ENCODE results near the gene DOCK4. TPM values are rescaled to one million over a fixed set of nuclear protein-coding genes. Genes with fewer than 3 reads are reported as not detected.

DOCK4 gene
- total RNA-seq, 1 experiment from 2014 or later: 20.4 TPM

DNA sequence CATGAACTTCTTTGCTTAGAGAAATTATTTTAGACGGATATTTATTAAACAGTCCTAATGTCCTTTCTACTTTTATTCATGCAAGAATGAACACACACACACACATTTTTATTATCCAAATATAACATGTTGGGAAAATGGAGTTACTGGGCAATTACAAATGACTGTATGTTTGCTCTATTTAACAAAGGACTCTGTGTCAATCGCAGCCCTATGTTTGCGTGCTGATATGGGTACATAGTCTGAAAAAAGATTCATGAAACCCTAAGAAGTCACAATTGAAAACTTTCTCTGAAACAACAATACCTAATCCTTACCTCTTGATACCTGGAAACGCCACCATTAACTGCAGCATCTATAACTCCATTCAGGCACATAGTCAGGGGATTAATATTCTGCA lies 459.2 kb downstream of the DOCK4 start:
- CTCF ChIA-PET: no interaction called here
- Mint-ChIP-seq H3K4me3 (no peak overlapping the region), H3K27me3 (ENCODE audit: low read depth) (no peaks in the 10 kb centered on the region), H3K9me3 (0 out of 2 replicates have a peak, but pooled peaks cover 7% of the 10 kb centered on the region), H3K4me1 (peaks cover 14% of the 10 kb centered on the region), H3K27ac (no peak overlapping the region), H3K36me3 (peaks cover 26% of the 10 kb centered on the region)
- ATAC-seq: no peak
- no peak for DNase-seq (ENCODE audit: low spot score)
- TF ChIP-seq ZNF671 (CRISPR knock-in tag; IDR thresholded peaks at IDR 0.05): no peak
- no peak for TF ChIP-seq NR3C1 (CRISPR knock-in tag; conservative IDR thresholded peaks at IDR 0.05; ENCODE audit: low read depth)
- TF ChIP-seq, protein P1, sequence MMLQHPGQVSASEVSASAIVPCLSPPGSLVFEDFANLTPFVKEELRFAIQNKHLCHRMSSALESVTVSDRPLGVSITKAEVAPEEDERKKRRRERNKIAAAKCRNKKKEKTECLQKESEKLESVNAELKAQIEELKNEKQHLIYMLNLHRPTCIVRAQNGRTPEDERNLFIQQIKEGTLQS (CRISPR knock-in tag; conservative IDR thresholded peaks at IDR 0.05): no peak
- TF ChIP-seq, protein P2, sequence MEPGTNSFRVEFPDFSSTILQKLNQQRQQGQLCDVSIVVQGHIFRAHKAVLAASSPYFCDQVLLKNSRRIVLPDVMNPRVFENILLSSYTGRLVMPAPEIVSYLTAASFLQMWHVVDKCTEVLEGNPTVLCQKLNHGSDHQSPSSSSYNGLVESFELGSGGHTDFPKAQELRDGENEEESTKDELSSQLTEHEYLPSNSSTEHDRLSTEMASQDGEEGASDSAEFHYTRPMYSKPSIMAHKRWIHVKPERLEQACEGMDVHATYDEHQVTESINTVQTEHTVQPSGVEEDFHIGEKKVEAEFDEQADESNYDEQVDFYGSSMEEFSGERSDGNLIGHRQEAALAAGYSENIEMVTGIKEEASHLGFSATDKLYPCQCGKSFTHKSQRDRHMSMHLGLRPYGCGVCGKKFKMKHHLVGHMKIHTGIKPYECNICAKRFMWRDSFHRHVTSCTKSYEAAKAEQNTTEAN (CRISPR knock-in tag; IDR thresholded peaks at IDR 0.05): no peak
- TF ChIP-seq, protein P3, sequence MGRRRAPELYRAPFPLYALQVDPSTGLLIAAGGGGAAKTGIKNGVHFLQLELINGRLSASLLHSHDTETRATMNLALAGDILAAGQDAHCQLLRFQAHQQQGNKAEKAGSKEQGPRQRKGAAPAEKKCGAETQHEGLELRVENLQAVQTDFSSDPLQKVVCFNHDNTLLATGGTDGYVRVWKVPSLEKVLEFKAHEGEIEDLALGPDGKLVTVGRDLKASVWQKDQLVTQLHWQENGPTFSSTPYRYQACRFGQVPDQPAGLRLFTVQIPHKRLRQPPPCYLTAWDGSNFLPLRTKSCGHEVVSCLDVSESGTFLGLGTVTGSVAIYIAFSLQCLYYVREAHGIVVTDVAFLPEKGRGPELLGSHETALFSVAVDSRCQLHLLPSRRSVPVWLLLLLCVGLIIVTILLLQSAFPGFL (CRISPR knock-in tag; IDR thresholded peaks at IDR 0.05; ENCODE audit: borderline replicate concordance): no peak
- TF ChIP-seq SMAD3 (CRISPR knock-in tag; IDR thresholded peaks at IDR 0.05; ENCODE audit: borderline replicate concordance): no peak
- no peak for TF ChIP-seq NFATC4 (CRISPR knock-in tag; IDR thresholded peaks at IDR 0.05)
- TF ChIP-seq, protein P4, sequence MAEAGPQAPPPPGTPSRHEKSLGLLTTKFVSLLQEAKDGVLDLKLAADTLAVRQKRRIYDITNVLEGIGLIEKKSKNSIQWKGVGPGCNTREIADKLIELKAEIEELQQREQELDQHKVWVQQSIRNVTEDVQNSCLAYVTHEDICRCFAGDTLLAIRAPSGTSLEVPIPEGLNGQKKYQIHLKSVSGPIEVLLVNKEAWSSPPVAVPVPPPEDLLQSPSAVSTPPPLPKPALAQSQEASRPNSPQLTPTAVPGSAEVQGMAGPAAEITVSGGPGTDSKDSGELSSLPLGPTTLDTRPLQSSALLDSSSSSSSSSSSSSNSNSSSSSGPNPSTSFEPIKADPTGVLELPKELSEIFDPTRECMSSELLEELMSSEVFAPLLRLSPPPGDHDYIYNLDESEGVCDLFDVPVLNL (CRISPR knock-in tag; IDR thresholded peaks at IDR 0.05; ENCODE audit: borderline replicate concordance, low read depth): no peak
- TF ChIP-seq, protein P5, sequence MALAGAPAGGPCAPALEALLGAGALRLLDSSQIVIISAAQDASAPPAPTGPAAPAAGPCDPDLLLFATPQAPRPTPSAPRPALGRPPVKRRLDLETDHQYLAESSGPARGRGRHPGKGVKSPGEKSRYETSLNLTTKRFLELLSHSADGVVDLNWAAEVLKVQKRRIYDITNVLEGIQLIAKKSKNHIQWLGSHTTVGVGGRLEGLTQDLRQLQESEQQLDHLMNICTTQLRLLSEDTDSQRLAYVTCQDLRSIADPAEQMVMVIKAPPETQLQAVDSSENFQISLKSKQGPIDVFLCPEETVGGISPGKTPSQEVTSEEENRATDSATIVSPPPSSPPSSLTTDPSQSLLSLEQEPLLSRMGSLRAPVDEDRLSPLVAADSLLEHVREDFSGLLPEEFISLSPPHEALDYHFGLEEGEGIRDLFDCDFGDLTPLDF (CRISPR knock-in tag; IDR thresholded peaks at IDR 0.05): no peak
- TF ChIP-seq, protein P6, sequence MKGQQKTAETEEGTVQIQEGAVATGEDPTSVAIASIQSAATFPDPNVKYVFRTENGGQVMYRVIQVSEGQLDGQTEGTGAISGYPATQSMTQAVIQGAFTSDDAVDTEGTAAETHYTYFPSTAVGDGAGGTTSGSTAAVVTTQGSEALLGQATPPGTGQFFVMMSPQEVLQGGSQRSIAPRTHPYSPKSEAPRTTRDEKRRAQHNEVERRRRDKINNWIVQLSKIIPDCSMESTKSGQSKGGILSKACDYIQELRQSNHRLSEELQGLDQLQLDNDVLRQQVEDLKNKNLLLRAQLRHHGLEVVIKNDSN (CRISPR knock-in tag; IDR thresholded peaks at IDR 0.05): no peak
- TF ChIP-seq CBFB (CRISPR knock-in tag; IDR thresholded peaks at IDR 0.05; ENCODE audit: low read depth): no peak
- no peak for TF ChIP-seq HMGA2 (CRISPR knock-in tag; IDR thresholded peaks at IDR 0.05)
- no peak for TF ChIP-seq SP1 (CRISPR knock-in tag; conservative IDR thresholded peaks at IDR 0.05)
- TF ChIP-seq, protein P7, sequence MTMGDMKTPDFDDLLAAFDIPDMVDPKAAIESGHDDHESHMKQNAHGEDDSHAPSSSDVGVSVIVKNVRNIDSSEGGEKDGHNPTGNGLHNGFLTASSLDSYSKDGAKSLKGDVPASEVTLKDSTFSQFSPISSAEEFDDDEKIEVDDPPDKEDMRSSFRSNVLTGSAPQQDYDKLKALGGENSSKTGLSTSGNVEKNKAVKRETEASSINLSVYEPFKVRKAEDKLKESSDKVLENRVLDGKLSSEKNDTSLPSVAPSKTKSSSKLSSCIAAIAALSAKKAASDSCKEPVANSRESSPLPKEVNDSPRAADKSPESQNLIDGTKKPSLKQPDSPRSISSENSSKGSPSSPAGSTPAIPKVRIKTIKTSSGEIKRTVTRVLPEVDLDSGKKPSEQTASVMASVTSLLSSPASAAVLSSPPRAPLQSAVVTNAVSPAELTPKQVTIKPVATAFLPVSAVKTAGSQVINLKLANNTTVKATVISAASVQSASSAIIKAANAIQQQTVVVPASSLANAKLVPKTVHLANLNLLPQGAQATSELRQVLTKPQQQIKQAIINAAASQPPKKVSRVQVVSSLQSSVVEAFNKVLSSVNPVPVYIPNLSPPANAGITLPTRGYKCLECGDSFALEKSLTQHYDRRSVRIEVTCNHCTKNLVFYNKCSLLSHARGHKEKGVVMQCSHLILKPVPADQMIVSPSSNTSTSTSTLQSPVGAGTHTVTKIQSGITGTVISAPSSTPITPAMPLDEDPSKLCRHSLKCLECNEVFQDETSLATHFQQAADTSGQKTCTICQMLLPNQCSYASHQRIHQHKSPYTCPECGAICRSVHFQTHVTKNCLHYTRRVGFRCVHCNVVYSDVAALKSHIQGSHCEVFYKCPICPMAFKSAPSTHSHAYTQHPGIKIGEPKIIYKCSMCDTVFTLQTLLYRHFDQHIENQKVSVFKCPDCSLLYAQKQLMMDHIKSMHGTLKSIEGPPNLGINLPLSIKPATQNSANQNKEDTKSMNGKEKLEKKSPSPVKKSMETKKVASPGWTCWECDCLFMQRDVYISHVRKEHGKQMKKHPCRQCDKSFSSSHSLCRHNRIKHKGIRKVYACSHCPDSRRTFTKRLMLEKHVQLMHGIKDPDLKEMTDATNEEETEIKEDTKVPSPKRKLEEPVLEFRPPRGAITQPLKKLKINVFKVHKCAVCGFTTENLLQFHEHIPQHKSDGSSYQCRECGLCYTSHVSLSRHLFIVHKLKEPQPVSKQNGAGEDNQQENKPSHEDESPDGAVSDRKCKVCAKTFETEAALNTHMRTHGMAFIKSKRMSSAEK (CRISPR knock-in tag; IDR thresholded peaks at IDR 0.05; ENCODE audit: borderline replicate concordance): no peak
- TF ChIP-seq, protein P8, sequence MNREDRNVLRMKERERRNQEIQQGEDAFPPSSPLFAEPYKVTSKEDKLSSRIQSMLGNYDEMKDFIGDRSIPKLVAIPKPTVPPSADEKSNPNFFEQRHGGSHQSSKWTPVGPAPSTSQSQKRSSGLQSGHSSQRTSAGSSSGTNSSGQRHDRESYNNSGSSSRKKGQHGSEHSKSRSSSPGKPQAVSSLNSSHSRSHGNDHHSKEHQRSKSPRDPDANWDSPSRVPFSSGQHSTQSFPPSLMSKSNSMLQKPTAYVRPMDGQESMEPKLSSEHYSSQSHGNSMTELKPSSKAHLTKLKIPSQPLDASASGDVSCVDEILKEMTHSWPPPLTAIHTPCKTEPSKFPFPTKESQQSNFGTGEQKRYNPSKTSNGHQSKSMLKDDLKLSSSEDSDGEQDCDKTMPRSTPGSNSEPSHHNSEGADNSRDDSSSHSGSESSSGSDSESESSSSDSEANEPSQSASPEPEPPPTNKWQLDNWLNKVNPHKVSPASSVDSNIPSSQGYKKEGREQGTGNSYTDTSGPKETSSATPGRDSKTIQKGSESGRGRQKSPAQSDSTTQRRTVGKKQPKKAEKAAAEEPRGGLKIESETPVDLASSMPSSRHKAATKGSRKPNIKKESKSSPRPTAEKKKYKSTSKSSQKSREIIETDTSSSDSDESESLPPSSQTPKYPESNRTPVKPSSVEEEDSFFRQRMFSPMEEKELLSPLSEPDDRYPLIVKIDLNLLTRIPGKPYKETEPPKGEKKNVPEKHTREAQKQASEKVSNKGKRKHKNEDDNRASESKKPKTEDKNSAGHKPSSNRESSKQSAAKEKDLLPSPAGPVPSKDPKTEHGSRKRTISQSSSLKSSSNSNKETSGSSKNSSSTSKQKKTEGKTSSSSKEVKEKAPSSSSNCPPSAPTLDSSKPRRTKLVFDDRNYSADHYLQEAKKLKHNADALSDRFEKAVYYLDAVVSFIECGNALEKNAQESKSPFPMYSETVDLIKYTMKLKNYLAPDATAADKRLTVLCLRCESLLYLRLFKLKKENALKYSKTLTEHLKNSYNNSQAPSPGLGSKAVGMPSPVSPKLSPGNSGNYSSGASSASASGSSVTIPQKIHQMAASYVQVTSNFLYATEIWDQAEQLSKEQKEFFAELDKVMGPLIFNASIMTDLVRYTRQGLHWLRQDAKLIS (CRISPR knock-in tag; IDR thresholded peaks at IDR 0.05; ENCODE audit: borderline replicate concordance): no peak
- TF ChIP-seq, protein P9, sequence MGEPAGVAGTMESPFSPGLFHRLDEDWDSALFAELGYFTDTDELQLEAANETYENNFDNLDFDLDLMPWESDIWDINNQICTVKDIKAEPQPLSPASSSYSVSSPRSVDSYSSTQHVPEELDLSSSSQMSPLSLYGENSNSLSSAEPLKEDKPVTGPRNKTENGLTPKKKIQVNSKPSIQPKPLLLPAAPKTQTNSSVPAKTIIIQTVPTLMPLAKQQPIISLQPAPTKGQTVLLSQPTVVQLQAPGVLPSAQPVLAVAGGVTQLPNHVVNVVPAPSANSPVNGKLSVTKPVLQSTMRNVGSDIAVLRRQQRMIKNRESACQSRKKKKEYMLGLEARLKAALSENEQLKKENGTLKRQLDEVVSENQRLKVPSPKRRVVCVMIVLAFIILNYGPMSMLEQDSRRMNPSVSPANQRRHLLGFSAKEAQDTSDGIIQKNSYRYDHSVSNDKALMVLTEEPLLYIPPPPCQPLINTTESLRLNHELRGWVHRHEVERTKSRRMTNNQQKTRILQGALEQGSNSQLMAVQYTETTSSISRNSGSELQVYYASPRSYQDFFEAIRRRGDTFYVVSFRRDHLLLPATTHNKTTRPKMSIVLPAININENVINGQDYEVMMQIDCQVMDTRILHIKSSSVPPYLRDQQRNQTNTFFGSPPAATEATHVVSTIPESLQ (CRISPR knock-in tag; IDR thresholded peaks at IDR 0.05): no peak
- TF ChIP-seq ZNF416 (CRISPR knock-in tag; IDR thresholded peaks at IDR 0.05): no peak
- TF ChIP-seq, protein P10, sequence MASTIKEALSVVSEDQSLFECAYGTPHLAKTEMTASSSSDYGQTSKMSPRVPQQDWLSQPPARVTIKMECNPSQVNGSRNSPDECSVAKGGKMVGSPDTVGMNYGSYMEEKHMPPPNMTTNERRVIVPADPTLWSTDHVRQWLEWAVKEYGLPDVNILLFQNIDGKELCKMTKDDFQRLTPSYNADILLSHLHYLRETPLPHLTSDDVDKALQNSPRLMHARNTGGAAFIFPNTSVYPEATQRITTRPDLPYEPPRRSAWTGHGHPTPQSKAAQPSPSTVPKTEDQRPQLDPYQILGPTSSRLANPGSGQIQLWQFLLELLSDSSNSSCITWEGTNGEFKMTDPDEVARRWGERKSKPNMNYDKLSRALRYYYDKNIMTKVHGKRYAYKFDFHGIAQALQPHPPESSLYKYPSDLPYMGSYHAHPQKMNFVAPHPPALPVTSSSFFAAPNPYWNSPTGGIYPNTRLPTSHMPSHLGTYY (CRISPR knock-in tag; IDR thresholded peaks at IDR 0.05): no peak
- POLR2A ChIA-PET: no interaction called here
